ENCODE data around the gene RIN2.

GRCh38 chr20:19746396-19746795 lies 11.7 kb upstream of the RIN2 start:
- TF ChIP-seq EZH2phosphoT487 (IDR thresholded peaks at IDR 0.05; ENCODE audit: unreplicated experiment) (no peak), ETS1 (IDR thresholded peaks at IDR 0.05) (no peak), CTCF (conservative IDR thresholded peaks at IDR 0.05; ENCODE audit: low read depth in 2 of 2) (no peak)

Measured in GM23338 (cell line).